A549 (cell line): ENCODE measurements around the gene TMEM145. TPM values are rescaled to one million over a fixed set of nuclear protein-coding genes. Genes with fewer than 3 reads are reported as not detected.
A peak's percentile ranks its signal among the peaks of the same experiment; 100 is the strongest.

Source experiments
- ATAC-seq, 2 experiments: fragments of 200-7000 bp in 1 of 2; fragments of >200 bp in 1 of 2; cut with Nextera tagmentation in 1 of 2; cut with Tn5 transposase in 1 of 2; 3 replicates each; pipeline versions ENCODE4 v1.8.0 to v1.9.1; 2018 to 2020; ENCODE audit warnings: mild to moderate bottlenecking in 1 of 2, moderate library complexity in 1 of 2
- CTCF ChIA-PET: fragments of 300-600 bp; sonication (Branson Sonifier 250); formaldehyde crosslinking; extraction: SDS; loops from one replicate; lab custom pipeline; 2021; ENCODE audit warnings: antibody characterized with exemption, inconsistent platforms; lab: Yijun Ruan, JAX
- POLR2A ChIA-PET: fragments of 350-600 bp; formaldehyde crosslinking; extraction: SDS; loops from one replicate; lab custom pipeline; 2021; ENCODE audit warnings: antibody characterized with exemption, inconsistent platforms; lab: Yijun Ruan, JAX
- DNase-seq, 2 experiments: peaks; one replicate each; pipeline versions ENCODE4 v3.0.0 to v3.0.0-alpha.2; 2011 to 2016; ENCODE audit warnings: low read depth in 1 of 2, low spot score in 1 of 2
- FAIRE-seq: peaks from 2 replicates; lab custom pipeline; 2011; peaks lifted over from hg19 to GRCh38; lab: Jason Lieb, UNC
- H3K27ac ChIP-seq, 2 experiments: fragments of >200 bp; sonication (Bioruptor Twin); formaldehyde crosslinking; 3 replicates each; pipeline ENCODE4 v1.5.1; 2016 to 2017
- H3K4me1 ChIP-seq: fragments of >200 bp; sonication (Bioruptor Twin); formaldehyde crosslinking; 3 replicates; pipeline ENCODE4 v1.6.1; 2016
- H3K4me2 ChIP-seq: fragments of >200 bp; sonication (Bioruptor Twin); formaldehyde crosslinking; 3 replicates; pipeline ENCODE4 v1.6.1; 2016
- H3K4me3 ChIP-seq: fragments of >200 bp; sonication (Bioruptor Twin); formaldehyde crosslinking; 3 replicates; pipeline ENCODE4 v1.5.1; 2016
- H3K9me3 ChIP-seq: fragments of >200 bp; sonication (Bioruptor Twin); formaldehyde crosslinking; 3 replicates; pipeline ENCODE4 v1.6.1; 2016
- ATOH8 ChIP-seq: fragments of 250-450 bp; sonication (Bioruptor Pico); IDR thresholded peaks from 2 replicates; pipeline ENCODE4 v1.5.0; 2020; ENCODE audit warnings: low read depth, mild to moderate bottlenecking, moderate library complexity
- BCL3 ChIP-seq: fragments of >200 bp; sonication (Bioruptor Twin); formaldehyde crosslinking; IDR thresholded peaks from 3 replicates; pipeline ENCODE4 v1.6.1; 2016
- EHF ChIP-seq: fragments of 250-450 bp; sonication (Bioruptor Pico); IDR thresholded peaks from 2 replicates; pipeline ENCODE4 v1.5.0; 2020; ENCODE audit warnings: mild to moderate bottlenecking
- FOSB ChIP-seq: fragments of 250-450 bp; sonication (Bioruptor Pico); IDR thresholded peaks from 2 replicates; pipeline ENCODE4 v1.5.0; 2020; ENCODE audit warnings: mild to moderate bottlenecking, moderate library complexity
- GATA3 ChIP-seq: IDR thresholded peaks from 2 replicates; pipeline ENCODE4 v1.6.1; 2012; ENCODE audit warnings: borderline replicate concordance
- HDAC2 ChIP-seq: fragments of 200-600 bp; sonication (generic); IDR thresholded peaks from 2 replicates; pipeline ENCODE4 v1.6.1; 2016
- HES2 ChIP-seq: fragments of >200 bp; sonication (Bioruptor Twin); formaldehyde crosslinking; IDR thresholded peaks from 2 replicates; pipeline ENCODE4 v1.6.1; 2016
- HEYL ChIP-seq: fragments of 250-450 bp; sonication (Bioruptor Pico); IDR thresholded peaks from 2 replicates; pipeline ENCODE4 v1.8.0; 2021; ENCODE audit warnings: mild to moderate bottlenecking, moderate library complexity
- HMGXB4 ChIP-seq: fragments of 250-450 bp; sonication (Bioruptor Pico); IDR thresholded peaks from 2 replicates; pipeline ENCODE4 v1.5.0; 2021; ENCODE audit warnings: mild to moderate bottlenecking, moderate library complexity, borderline replicate concordance
- HOXA7 ChIP-seq: fragments of 250-450 bp; sonication (Bioruptor Pico); IDR thresholded peaks from 2 replicates; pipeline ENCODE4 v1.5.0; 2020; ENCODE audit warnings: mild to moderate bottlenecking, moderate library complexity
- HOXB13 ChIP-seq: fragments of 250-450 bp; sonication (Bioruptor Pico); IDR thresholded peaks from 2 replicates; pipeline ENCODE4 v1.5.0; 2020; ENCODE audit warnings: low read depth, mild to moderate bottlenecking, moderate library complexity
- HOXB5 ChIP-seq: fragments of 250-450 bp; sonication (Bioruptor Pico); IDR thresholded peaks from 2 replicates; pipeline ENCODE4 v1.5.0; 2020; ENCODE audit warnings: mild to moderate bottlenecking, moderate library complexity
- JUN ChIP-seq, 2 experiments: fragments of >200 bp; sonication (Bioruptor Twin); formaldehyde crosslinking; IDR thresholded peaks; 2 replicates in 1 of 2; 3 replicates in 1 of 2; pipeline ENCODE4 v1.6.1; 2016 to 2017
- MAFK ChIP-seq: fragments of 450-650 bp; IDR thresholded peaks from 2 replicates; pipeline ENCODE4 v1.6.1; 2014; ENCODE audit not compliant: partially characterized antibody
- MAZ ChIP-seq: fragments of 150-350 bp; IDR thresholded peaks from 2 replicates; pipeline ENCODE4 v1.6.1; 2014; ENCODE audit warnings: antibody characterized with exemption, low read depth, low read length, borderline replicate concordance
- MYC ChIP-seq: IDR thresholded peaks from 2 replicates; pipeline ENCODE4 v1.6.1; 2012; ENCODE audit warnings: mild to moderate bottlenecking, inconsistent platforms, low read length, improper control_type of control experiment, borderline replicate concordance
- NR3C1 ChIP-seq: fragments of >200 bp; sonication (Bioruptor Twin); formaldehyde crosslinking; IDR thresholded peaks from 3 replicates; pipeline ENCODE4 v1.6.1; 2017
- POLR2AphosphoS2 ChIP-seq: conservative IDR thresholded peaks from 2 replicates; pipeline ENCODE4 v1.6.1; 2012; ENCODE audit warnings: low read length, improper control_type of control experiment, inconsistent platforms
- RAD21 ChIP-seq, 2 experiments: fragments of >200 bp in 1 of 2; sonication (Bioruptor Twin) in 1 of 2; formaldehyde crosslinking in 1 of 2; IDR thresholded peaks in 1 of 2; conservative IDR thresholded peaks in 1 of 2; 2 replicates in 1 of 2; 3 replicates in 1 of 2; pipeline ENCODE4 v1.6.1; 2012 to 2018; ENCODE audit warnings: inconsistent platforms in 1 of 2
- RCOR1 ChIP-seq: fragments of 150-350 bp; IDR thresholded peaks from 2 replicates; pipeline ENCODE4 v1.6.1; 2014; ENCODE audit warnings: antibody characterized with exemption, low read length, low read depth
- SREBF2 ChIP-seq: fragments of 450-650 bp; IDR thresholded peaks from 2 replicates; pipeline ENCODE4 v1.6.1; 2014; ENCODE audit warnings: mild to moderate bottlenecking, moderate library complexity
- TFCP2L1 ChIP-seq: fragments of 250-450 bp; sonication (Bioruptor Pico); IDR thresholded peaks from 2 replicates; pipeline ENCODE4 v1.5.0; 2021; ENCODE audit warnings: mild to moderate bottlenecking
- USF2 ChIP-seq: fragments of 450-650 bp; IDR thresholded peaks from 2 replicates; pipeline ENCODE4 v1.6.1; 2014; ENCODE audit warnings: antibody characterized with exemption
- ZC3H11A ChIP-seq: fragments of 450-650 bp; IDR thresholded peaks from 2 replicates; pipeline ENCODE4 v1.6.1; 2014; ENCODE audit warnings: antibody characterized with exemption, mild to moderate bottlenecking
- ZFP36 ChIP-seq: fragments of 450-650 bp; IDR thresholded peaks from 2 replicates; pipeline ENCODE4 v1.6.1; 2014; ENCODE audit warnings: borderline replicate concordance; ENCODE audit not compliant: partially characterized antibody
- ZNF302 ChIP-seq: fragments of 250-450 bp; sonication (Bioruptor Pico); IDR thresholded peaks from 2 replicates; pipeline ENCODE4 v1.9.0; 2021; ENCODE audit warnings: inconsistent platforms, mild to moderate bottlenecking, moderate library complexity
- ZSCAN20 ChIP-seq: fragments of 250-450 bp; sonication (Bioruptor Pico); IDR thresholded peaks from 2 replicates; pipeline ENCODE4 v1.8.0; 2022; ENCODE audit warnings: mild to moderate bottlenecking, moderate library complexity
- WGBS: methylation state at CpG from one replicate; pipeline ENCODE4 v1.1.6; 2017; ENCODE audit errors: missing lambda C conversion rate; 5-methylcytosine and 5-hydroxymethylcytosine counted together
- polyA plus RNA-seq, 4 experiments: library from polyadenylated mRNA; depleted of rRNA in 3 of 4; stranded (reverse); fragments of >200 nt; fragmentation: RNase III in 1 of 4; extraction: RNeasy Plus Mini Kit Qiagen cat#74134 plus additional on column Dnase treatment in 1 of 4; gene quantifications; 2 replicates in 3 of 4; 3 replicates in 1 of 4; pipeline ENCODE4 v1.2.3, GENCODE V29; 2011 to 2017

TMEM145 gene
- polyA plus RNA-seq, 2 of the 4 experiments (the other 2 are of a cell fraction), result 0.71 to 3.6 TPM

- no peak for TF ChIP-seq ATOH8
These were observed 17.1 kb upstream of the TMEM145 start (continued) for GRCh38 chr19:42295831-42296525.

- Histone ChIP-seq H3K4me3 (no peak overlapping the region), H3K4me2 (no peak overlapping the region), H3K27ac (no peak overlapping the region), H3K9me3 (no peaks in the 10 kb centered on the region), H3K4me1 (peaks cover 8% of the 10 kb centered on the region; the same call in 2 of the 3 replicates)
- DNase-seq (no peak), FAIRE-seq (no peak), ATAC-seq (no peak)
- WGBS, result 92% methylated on average over 15 of the region's 15 CpGs
- ChIA-PET POLR2A (interaction anchor here (1.0 kb wide), 1 partner anchor 10 kb away, joined by 3 read pairs; no protein-coding TSS in a partner anchor), CTCF (interaction anchor here (0.7 to 23.7 kb wide), 30 partner anchors 3 to 193 kb away, joined by 3 to 616 read pairs (median 7); partner anchors contain the start of genes GSK3A, PAFAH1B3, POU2F2 and PRR19)
- no peak for TF ChIP-seq POLR2AphosphoS2
- no peak for TF ChIP-seq RCOR1
- no peak for TF ChIP-seq MYC
- TF ChIP-seq BCL3, result no peak
- no peak for TF ChIP-seq HOXA7
- no peak for TF ChIP-seq RAD21 (conservative IDR thresholded peaks at IDR 0.05 in 1 of 2, IDR thresholded peaks at IDR 0.05 in 1 of 2)
- no peak for TF ChIP-seq TFCP2L1 (CRISPR knock-in tag)
- no peak for TF ChIP-seq ZFP36
- no peak for TF ChIP-seq ZC3H11A
- no peak for TF ChIP-seq USF2
- TF ChIP-seq EHF (CRISPR knock-in tag), result no peak
These were observed 16.1 kb upstream of the TMEM145 start for GRCh38 chr19:42297039-42297438.

GRCh38 chr19:42301646-42302203 lies 11.4 kb upstream of the TMEM145 start, which contains the start of gene PRR19:
PRR19 (plus strand) TSS chr19:42302132; CDS start chr19:42309585, 7,453 bp downstream.
- Histone ChIP-seq H3K9me3 (no peaks in the 10 kb centered on the region), H3K4me2 (peak within 1 kb of the TSS; percentile 90), H3K27ac (peak within 1 kb of the TSS; percentile 74 to 85), H3K4me3 (peak within 1 kb of the TSS; percentile 65), H3K4me1 (peaks cover 19% of the 10 kb centered on the region)
- FAIRE-seq (peak; percentile 87), ATAC-seq (peak; percentile 37 to 63), DNase-seq (no peak)
- WGBS, result 17% methylated on average over 16 of the region's 21 CpGs
- ChIA-PET POLR2A (interaction anchor here (0.6 to 1.3 kb wide), 8 partner anchors 9 to 59 kb away, joined by 3 to 13 read pairs (median 6); partner anchors contain the start of genes CIC and GSK3A), CTCF (interaction anchor here (0.5 to 23.7 kb wide), 9 partner anchors 10 to 193 kb away, joined by 3 to 616 read pairs (median 7); partner anchors contain the start of genes GSK3A and TMEM145)
- TF ChIP-seq HEYL (CRISPR knock-in tag) (no peak), HES2 (no peak), JUN (IDR thresholded peaks at IDR 0.05) (no peak), SREBF2 (no peak), MAFK (no peak), HMGXB4 (CRISPR knock-in tag) (no peak), GATA3 (no peak), ZSCAN20 (CRISPR knock-in tag) (no peak), FOSB (no peak), NR3C1 (no peak), ZNF302 (no peak), HOXB5 (CRISPR knock-in tag) (no peak), HDAC2 (no peak), HOXB13 (CRISPR knock-in tag) (no peak), MAZ (no peak), BCL3 (no peak), POLR2AphosphoS2 (no peak)
